Vagina (tissue), 2 donors: ENCODE results near the gene MRM2. TPM values are rescaled to one million over a fixed set of nuclear protein-coding genes. Genes with fewer than 3 reads are reported as not detected.

Experiments
- DNase-seq, 2 donors: peaks; one replicate each; pipeline ENCODE4 v3.0.0-alpha.2; 2017; ENCODE audit errors: extremely low spot score in 2 of 2
- H3K27ac ChIP-seq: fragments of 200-600 bp; sonication (generic); one replicate; pipeline ENCODE4 v1.5.1; 2019
- H3K27me3 ChIP-seq: fragments of 200-600 bp; sonication (generic); one replicate; pipeline ENCODE4 v1.5.1; 2019
- H3K36me3 ChIP-seq, 2 donors: fragments of 200-600 bp; sonication (generic); one replicate each; pipeline ENCODE4 v1.5.1; 2017 to 2019
- H3K4me1 ChIP-seq: fragments of 200-600 bp; sonication (generic); one replicate; pipeline ENCODE4 v1.5.1; 2019
- H3K4me3 ChIP-seq, 2 donors: fragments of 200-600 bp; sonication (generic); 1 replicate in 1 of 2; 2 replicates in 1 of 2; pipeline ENCODE4 v1.5.1; 2016 to 2019
- H3K9me3 ChIP-seq: fragments of 200-600 bp; sonication (generic); one replicate; pipeline ENCODE4 v1.5.1; 2019
- CTCF ChIP-seq, 3 experiments: fragments of 450-650 bp in 2 of 3; fragments of 200-600 bp in 1 of 3; sonication (generic) in 1 of 3; IDR thresholded peaks; one replicate each; pipeline ENCODE4 v1.5.1; 2017 to 2019; ENCODE audit warnings: antibody characterized with exemption in 3 of 3, mild to moderate bottlenecking in 2 of 3, moderate library complexity in 2 of 3
- POLR2A ChIP-seq, 2 donors: fragments of 450-650 bp; IDR thresholded peaks; one replicate each; pipeline ENCODE4 v1.6.1; 2017; ENCODE audit warnings: antibody characterized with exemption in 2 of 2, mild to moderate bottlenecking in 2 of 2, moderate library complexity in 2 of 2
- POLR2AphosphoS5 ChIP-seq, 2 donors: sonication (generic); formaldehyde crosslinking; IDR thresholded peaks; one replicate each; pipeline ENCODE4 v1.9.0; 2017; ENCODE audit warnings: antibody characterized with exemption in 2 of 2, mild to moderate bottlenecking in 2 of 2, low read depth in 1 of 2; ENCODE audit not compliant: insufficient read depth in 1 of 2
- intact Hi-C: fragments of 100-400 bp; cut with DNase I; formaldehyde crosslinking; loops from one replicate; pipeline ENCODE4 v1.15.1; 2023
- total RNA-seq: library from RNA; depleted of rRNA; stranded (reverse); fragments of >200 nt; gene quantifications from one replicate; pipeline ENCODE4 v1.2.3, GENCODE V29; 2016

Gene MRM2
- total RNA-seq, 1 donor from 2014 or later, result 8.3 TPM

GRCh38 chr7:2211926-2212325, 30.1 kb downstream of the MRM2 start:
- no peaks in the 10 kb centered on the region for H3K4me1 ChIP-seq
- H3K36me3 ChIP-seq, result peaks cover 0 to 43% of the 10 kb centered on the region in 2 donors
- no peaks in the 10 kb centered on the region for H3K9me3 ChIP-seq
- TF ChIP-seq POLR2A (IDR thresholded peaks at IDR 0.05) (no peak), POLR2AphosphoS5 (IDR thresholded peaks at IDR 0.05; ENCODE audit: insufficient read depth in 1 of 2, low read depth in 1 of 2) (no peak), CTCF (IDR thresholded peaks at IDR 0.05) (no peak)
- H3K27ac ChIP-seq, result no peak overlapping the region
- DNase-seq, result no peak
- H3K27me3 ChIP-seq, result no peaks in the 10 kb centered on the region
- H3K4me3 ChIP-seq, result no peak overlapping the region
- intact Hi-C loops, result loop anchor here (10.0 kb wide), 1 partner anchor 627 kb away; no protein-coding TSS in a partner anchor

- Histone ChIP-seq H3K27me3 (no peaks in the 10 kb centered on the region), H3K4me1 (no peaks in the 10 kb centered on the region), H3K27ac (no peak overlapping the region), H3K9me3 (no peaks in the 10 kb centered on the region), H3K36me3 (peaks cover 0 to 38% of the 10 kb centered on the region in 2 donors), H3K4me3 (no peak overlapping the region)
- no peak for TF ChIP-seq CTCF (IDR thresholded peaks at IDR 0.05)
- no peak for TF ChIP-seq POLR2AphosphoS5 (IDR thresholded peaks at IDR 0.05; ENCODE audit: insufficient read depth in 1 of 2, low read depth in 1 of 2)
- TF ChIP-seq POLR2A (IDR thresholded peaks at IDR 0.05), result no peak
- intact Hi-C loops, result loop anchor here (10.0 kb wide), 1 partner anchor 627 kb away; no protein-coding TSS in a partner anchor
- DNase-seq, result no peak
Observed at GRCh38 chr7:2211259-2211880, 30.6 kb downstream of the MRM2 start.

- DNase-seq, result no peak
- no peaks in the 10 kb centered on the region for H3K4me1 ChIP-seq
- TF ChIP-seq POLR2AphosphoS5 (IDR thresholded peaks at IDR 0.05; ENCODE audit: insufficient read depth in 1 of 2, low read depth in 1 of 2) (no peak), POLR2A (IDR thresholded peaks at IDR 0.05) (no peak), CTCF (IDR thresholded peaks at IDR 0.05) (no peak)
- no peak overlapping the region for H3K4me3 ChIP-seq
- H3K36me3 ChIP-seq, result peaks cover 0 to 33% of the 10 kb centered on the region in 2 donors
- H3K27me3 ChIP-seq, result no peaks in the 10 kb centered on the region
- H3K27ac ChIP-seq, result no peak overlapping the region
- intact Hi-C loops, result loop anchor here (10.0 kb wide), 1 partner anchor 626 kb away; no protein-coding TSS in a partner anchor
- no peaks in the 10 kb centered on the region for H3K9me3 ChIP-seq
Observed at GRCh38 chr7:2210551-2211258, 31.3 kb downstream of the MRM2 start.

- no peaks in the 10 kb centered on the region for H3K9me3 ChIP-seq
Observed at GRCh38 chr7:2209961-2210323, 32.1 kb downstream of the MRM2 start.

More at GRCh38 chr7:2209961-2210323, 32.1 kb downstream of the MRM2 start:
- intact Hi-C loops, result loop anchor here (10.0 kb wide), 1 partner anchor 625 kb away; no protein-coding TSS in a partner anchor
- Histone ChIP-seq H3K27me3 (no peaks in the 10 kb centered on the region), H3K4me3 (no peak overlapping the region), H3K36me3 (peaks cover 0 to 28% of the 10 kb centered on the region in 2 donors), H3K4me1 (no peaks in the 10 kb centered on the region), H3K27ac (no peak overlapping the region)
- TF ChIP-seq CTCF (IDR thresholded peaks at IDR 0.05), result no peak
- TF ChIP-seq POLR2AphosphoS5 (IDR thresholded peaks at IDR 0.05; ENCODE audit: insufficient read depth in 1 of 2, low read depth in 1 of 2), result no peak
- no peak for TF ChIP-seq POLR2A (IDR thresholded peaks at IDR 0.05)
- DNase-seq, result no peak
